Astrocyte (in vitro differentiated cells and primary cell): ENCODE data around the gene RGS4. TPM values are rescaled to one million over a fixed set of nuclear protein-coding genes. Genes with fewer than 3 reads are reported as not detected.
A peak's percentile ranks its signal among the peaks of the same experiment; 100 is the strongest.

Experiments
- DNase-seq: peaks from one replicate; pipeline ENCODE4 v3.0.0-alpha.2; 2010; ENCODE audit warnings: low read depth
- FAIRE-seq: peaks from 2 replicates; lab custom pipeline; 2011; peaks lifted over from hg19 to GRCh38; lab: Jason Lieb, UNC
- H2AFZ ChIP-seq: 2 replicates; pipeline ENCODE4 v1.6.0; 2012; ENCODE audit warnings: low read depth, low read length, inconsistent platforms
- H3K27ac ChIP-seq: 2 replicates; pipeline ENCODE4 v1.5.1; 2011; ENCODE audit warnings: low read depth, low read length, inconsistent platforms
- H3K27me3 ChIP-seq: 2 replicates; pipeline ENCODE4 v1.6.0; 2011; ENCODE audit warnings: low read length, inconsistent platforms; ENCODE audit not compliant: insufficient read depth
- H3K36me3 ChIP-seq: 2 replicates; pipeline ENCODE4 v1.5.1; 2011; ENCODE audit warnings: low read length, inconsistent platforms; ENCODE audit not compliant: insufficient read depth
- H3K4me1 ChIP-seq: 2 replicates; pipeline ENCODE4 v1.5.1; 2011; ENCODE audit warnings: low read length, inconsistent platforms; ENCODE audit not compliant: insufficient read depth
- H3K4me2 ChIP-seq: 2 replicates; pipeline ENCODE4 v1.6.0; 2012; ENCODE audit warnings: low read length, inconsistent platforms
- H3K4me3 ChIP-seq: 2 replicates; pipeline ENCODE4 v1.5.1; 2011; ENCODE audit warnings: low read depth, mild to moderate bottlenecking, low read length, inconsistent platforms; ENCODE audit not compliant: insufficient read depth
- H3K79me2 ChIP-seq: 2 replicates; pipeline ENCODE4 v1.6.0; 2012; ENCODE audit warnings: mild to moderate bottlenecking, low read length, inconsistent platforms; ENCODE audit not compliant: insufficient read depth
- H3K9ac ChIP-seq: 2 replicates; pipeline ENCODE4 v1.6.0; 2012; ENCODE audit warnings: mild to moderate bottlenecking, low read length, inconsistent platforms
- H3K9me3 ChIP-seq: 2 replicates; pipeline ENCODE4 v1.5.1; 2012; ENCODE audit warnings: low read depth, mild to moderate bottlenecking, low read length, inconsistent platforms; ENCODE audit not compliant: insufficient read depth
- H4K20me1 ChIP-seq: 2 replicates; pipeline ENCODE4 v1.6.0; 2012; ENCODE audit warnings: low read length, inconsistent platforms; ENCODE audit not compliant: insufficient read depth
- H3K27ac Mint-ChIP-seq: one replicate; pipeline ENCODE4 v1.8.0; 2021; ENCODE audit warnings: mild to moderate bottlenecking, mixed read lengths; ENCODE audit not compliant: unreplicated experiment
- H3K27me3 Mint-ChIP-seq: one replicate; pipeline ENCODE4 v1.8.0; 2021; ENCODE audit warnings: low read depth, mixed read lengths; ENCODE audit not compliant: unreplicated experiment
- H3K36me3 Mint-ChIP-seq: one replicate; pipeline ENCODE4 v1.8.0; 2021; ENCODE audit warnings: low read depth, mixed read lengths; ENCODE audit not compliant: unreplicated experiment
- H3K4me1 Mint-ChIP-seq: one replicate; pipeline ENCODE4 v1.8.0; 2021; ENCODE audit warnings: low read depth, mixed read lengths; ENCODE audit not compliant: unreplicated experiment
- H3K4me3 Mint-ChIP-seq: one replicate; pipeline ENCODE4 v1.8.0; 2021; ENCODE audit warnings: mild to moderate bottlenecking, moderate library complexity, mixed read lengths; ENCODE audit not compliant: unreplicated experiment
- H3K9me3 Mint-ChIP-seq: one replicate; pipeline ENCODE4 v1.8.0; 2021; ENCODE audit warnings: mild to moderate bottlenecking, mixed read lengths; ENCODE audit not compliant: unreplicated experiment
- EZH2 ChIP-seq: IDR thresholded peaks from 2 replicates; pipeline ENCODE4 v1.6.1; 2012; ENCODE audit warnings: mild to moderate bottlenecking, low read length, inconsistent platforms; ENCODE audit not compliant: insufficient read depth
- total RNA-seq: library from RNA; stranded (reverse); gene quantifications from 2 replicates; pipeline ENCODE4 v1.2.1, GENCODE V29; 2021
- TF ChIP-seq, protein P1 (sequence below): IDR thresholded peaks from 2 replicates; pipeline ENCODE4 v1.5.1; 2011; ENCODE audit warnings: low read depth, mild to moderate bottlenecking, inconsistent platforms, low read length, moderate library complexity; ENCODE audit not compliant: insufficient read depth

The RGS4 gene
- total RNA-seq, 1 donor from 2014 or later = 23.8 TPM

DNA sequence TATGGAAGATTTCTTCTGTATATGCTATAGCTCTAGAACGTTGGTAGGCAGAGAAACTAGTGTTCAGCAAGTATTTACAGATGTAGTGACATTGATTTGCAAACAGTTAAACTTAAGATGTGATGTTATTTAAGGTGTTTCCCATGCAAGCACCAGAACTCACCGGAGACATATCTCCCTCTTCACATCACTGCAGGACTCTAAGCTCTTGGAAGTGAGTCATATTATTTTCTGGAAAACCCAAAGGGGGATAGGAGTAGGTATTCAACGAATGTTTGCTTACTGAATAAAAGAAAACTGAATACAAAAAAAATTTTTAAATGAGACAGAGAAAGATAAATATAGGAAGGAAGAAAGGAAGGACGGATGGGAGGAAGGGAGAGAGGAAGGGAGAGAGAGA lies 25.0 kb downstream of the RGS4 start:
- Mint-ChIP-seq H3K36me3 (no peaks in the 10 kb centered on the region), H3K27ac (no peak overlapping the region), H3K4me3 (no peak overlapping the region), H3K9me3 (no peaks in the 10 kb centered on the region), H3K4me1 (no peaks in the 10 kb centered on the region), H3K27me3 (peaks cover 4% of the 10 kb centered on the region)
- no peaks in the 10 kb centered on the region for H3K36me3 ChIP-seq
- H3K4me2 ChIP-seq = peak overlapping the region; percentile 24
- no peak overlapping the region for H3K9ac ChIP-seq
- no peaks in the 10 kb centered on the region for H3K9me3 ChIP-seq
- H3K79me2 ChIP-seq = no peaks in the 10 kb centered on the region
- no peak overlapping the region for H3K4me3 ChIP-seq
- DNase-seq (no peak), FAIRE-seq (no peak)
- no peak overlapping the region for H2AFZ ChIP-seq
- TF ChIP-seq EZH2 = no peak
- TF ChIP-seq, protein P1, sequence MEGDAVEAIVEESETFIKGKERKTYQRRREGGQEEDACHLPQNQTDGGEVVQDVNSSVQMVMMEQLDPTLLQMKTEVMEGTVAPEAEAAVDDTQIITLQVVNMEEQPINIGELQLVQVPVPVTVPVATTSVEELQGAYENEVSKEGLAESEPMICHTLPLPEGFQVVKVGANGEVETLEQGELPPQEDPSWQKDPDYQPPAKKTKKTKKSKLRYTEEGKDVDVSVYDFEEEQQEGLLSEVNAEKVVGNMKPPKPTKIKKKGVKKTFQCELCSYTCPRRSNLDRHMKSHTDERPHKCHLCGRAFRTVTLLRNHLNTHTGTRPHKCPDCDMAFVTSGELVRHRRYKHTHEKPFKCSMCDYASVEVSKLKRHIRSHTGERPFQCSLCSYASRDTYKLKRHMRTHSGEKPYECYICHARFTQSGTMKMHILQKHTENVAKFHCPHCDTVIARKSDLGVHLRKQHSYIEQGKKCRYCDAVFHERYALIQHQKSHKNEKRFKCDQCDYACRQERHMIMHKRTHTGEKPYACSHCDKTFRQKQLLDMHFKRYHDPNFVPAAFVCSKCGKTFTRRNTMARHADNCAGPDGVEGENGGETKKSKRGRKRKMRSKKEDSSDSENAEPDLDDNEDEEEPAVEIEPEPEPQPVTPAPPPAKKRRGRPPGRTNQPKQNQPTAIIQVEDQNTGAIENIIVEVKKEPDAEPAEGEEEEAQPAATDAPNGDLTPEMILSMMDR = no peak
- H3K4me1 ChIP-seq = no peaks in the 10 kb centered on the region
- no peak overlapping the region for H3K27ac ChIP-seq
- H4K20me1 ChIP-seq = no peaks in the 10 kb centered on the region
- H3K27me3 ChIP-seq = no peaks in the 10 kb centered on the region

DNA sequence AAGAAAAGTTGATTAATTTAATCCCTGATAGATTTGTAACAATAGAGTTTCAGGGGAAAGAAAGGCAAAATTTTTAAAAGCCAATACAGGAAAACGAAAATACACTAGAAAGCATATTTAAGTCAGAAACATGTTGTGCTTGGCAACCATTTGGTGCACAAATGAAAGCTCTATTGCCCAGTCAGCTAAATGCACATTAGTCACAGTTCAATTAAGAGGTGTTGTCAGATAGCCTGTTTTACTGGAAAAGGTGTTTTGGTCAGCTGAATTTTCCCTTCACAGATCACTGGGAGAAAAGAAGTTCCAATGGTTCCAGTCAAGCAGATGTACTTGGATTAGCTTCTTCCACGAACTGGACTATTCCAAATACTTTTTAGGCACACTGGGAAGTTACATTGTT lies 25.4 kb downstream of the RGS4 start:
- Histone ChIP-seq H3K4me3 (no peak overlapping the region), H3K36me3 (no peaks in the 10 kb centered on the region), H4K20me1 (no peaks in the 10 kb centered on the region), H3K9me3 (no peaks in the 10 kb centered on the region), H3K79me2 (no peaks in the 10 kb centered on the region), H2AFZ (no peak overlapping the region), H3K4me2 (peak overlapping the region; percentile 24), H3K4me1 (no peaks in the 10 kb centered on the region), H3K27me3 (no peaks in the 10 kb centered on the region), H3K9ac (no peak overlapping the region), H3K27ac (no peak overlapping the region)
- TF ChIP-seq, protein P1 = no peak
- no peak for TF ChIP-seq EZH2
- Mint-ChIP-seq H3K27me3 (peaks cover 4% of the 10 kb centered on the region), H3K4me3 (no peak overlapping the region), H3K36me3 (no peaks in the 10 kb centered on the region), H3K27ac (no peak overlapping the region), H3K4me1 (no peaks in the 10 kb centered on the region), H3K9me3 (no peaks in the 10 kb centered on the region)
- DNase-seq (no peak), FAIRE-seq (no peak)

DNA sequence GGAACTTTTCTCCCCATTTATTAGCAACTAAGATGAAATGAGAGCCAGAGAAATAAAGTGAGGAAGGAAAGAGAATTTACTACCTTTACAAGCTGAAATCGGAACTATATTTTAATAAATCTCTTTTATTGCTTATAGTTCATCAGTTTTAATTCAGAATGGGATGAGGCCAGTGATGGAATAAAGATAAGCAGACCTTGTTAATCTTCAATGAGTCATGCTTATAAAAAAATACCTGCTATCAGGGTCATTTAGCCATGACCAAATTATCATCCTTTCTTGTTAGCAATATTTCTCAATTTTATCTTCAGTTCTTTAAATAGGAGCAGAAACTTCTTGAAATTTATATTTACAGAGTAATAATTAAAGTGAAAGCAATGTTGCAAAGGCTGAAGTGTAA lies 26.1 kb downstream of the RGS4 start:
- DNase-seq = no peak
- no peak overlapping the region for H3K4me3 ChIP-seq
- no peak overlapping the region for H3K27ac ChIP-seq
- TF ChIP-seq, protein P1 = no peak
- TF ChIP-seq EZH2 = no peak
- H3K4me2 ChIP-seq = no peak overlapping the region
- no peaks in the 10 kb centered on the region for H3K9me3 ChIP-seq
- H3K4me1 ChIP-seq = no peaks in the 10 kb centered on the region
- H3K27me3 ChIP-seq = no peaks in the 10 kb centered on the region
- H3K9ac ChIP-seq = no peak overlapping the region
- Mint-ChIP-seq H3K27me3 (peaks cover 4% of the 10 kb centered on the region), H3K27ac (no peak overlapping the region), H3K36me3 (no peaks in the 10 kb centered on the region), H3K4me1 (no peaks in the 10 kb centered on the region), H3K9me3 (no peaks in the 10 kb centered on the region), H3K4me3 (no peak overlapping the region)
- no peak overlapping the region for H2AFZ ChIP-seq
- FAIRE-seq = no peak
- H3K79me2 ChIP-seq = no peaks in the 10 kb centered on the region
- no peaks in the 10 kb centered on the region for H3K36me3 ChIP-seq
- no peaks in the 10 kb centered on the region for H4K20me1 ChIP-seq
